Upper lobe of right lung (tissue), 1 donor: ENCODE results near the gene CDKAL1. TPM values are rescaled to one million over a fixed set of nuclear protein-coding genes. Genes with fewer than 3 reads are reported as not detected.

Source experiments
- ATAC-seq: fragments of 200-7000 bp; cut with Tn5 transposase; one replicate; pipeline ENCODE4 v1.9.1; 2020; ENCODE audit warnings: mild to moderate bottlenecking, moderate library complexity
- DNase-seq: peaks from one replicate; pipeline ENCODE4 v3.0.0-alpha.2; 2020
- H3K27ac ChIP-seq: fragments of 200-600 bp; one replicate; pipeline ENCODE4 v1.8.0; 2022
- H3K27me3 ChIP-seq: fragments of 200-600 bp; one replicate; pipeline ENCODE4 v1.8.0; 2022; ENCODE audit warnings: mild to moderate bottlenecking
- H3K36me3 ChIP-seq: fragments of 200-600 bp; one replicate; pipeline ENCODE4 v1.8.0; 2022
- H3K4me1 ChIP-seq: fragments of 200-600 bp; one replicate; pipeline ENCODE4 v1.8.0; 2022
- H3K4me3 ChIP-seq: fragments of 200-600 bp; one replicate; pipeline ENCODE4 v1.8.0; 2022; ENCODE audit warnings: mild to moderate bottlenecking
- H3K9me3 ChIP-seq: fragments of 200-600 bp; one replicate; pipeline ENCODE4 v1.8.0; 2022
- intact Hi-C: fragments of 100-400 bp; cut with DNase I; formaldehyde crosslinking; loops from one replicate; pipeline ENCODE4 v1.11.0; 2022
- total RNA-seq: library from RNA; stranded (reverse); fragmentation: NEBNext Ultra II Directional; extraction: Animal tissue kit (Norgen Biotek cat#: 25700); gene quantifications from one replicate; pipeline ENCODE4 v1.2.1, GENCODE V29; 2021
- TF ChIP-seq, protein P1 (sequence below): fragments of 200-600 bp; IDR thresholded peaks from one replicate; pipeline ENCODE4 v1.8.0; 2022; ENCODE audit warnings: antibody characterized with exemption
- donor health status: DM: no; HTN: yes; CAD: no; lungs with severe emphysema.

The CDKAL1 gene
- total RNA-seq, 1 donor from 2014 or later: 16.0 TPM

DNA sequence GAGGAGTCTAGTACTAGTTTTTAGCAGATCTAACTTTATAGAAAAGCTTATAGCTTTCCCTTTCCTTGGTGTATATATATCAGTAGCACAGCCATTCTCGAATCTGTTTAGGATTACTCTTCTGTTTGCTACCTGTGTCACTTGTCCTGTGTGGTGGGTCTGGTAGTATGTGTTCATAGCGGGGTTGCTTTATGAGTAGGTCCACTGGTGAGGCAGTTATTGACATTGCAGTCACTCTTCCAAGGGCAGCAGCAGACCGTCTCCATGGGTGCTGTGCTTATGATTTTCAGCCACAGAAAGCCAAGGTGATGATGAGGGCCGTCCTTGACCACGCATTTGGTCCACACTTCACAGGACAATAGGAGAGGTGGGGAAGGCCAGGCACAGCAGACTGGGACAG, 171.5 kb downstream of the CDKAL1 start:
- Histone ChIP-seq H3K27me3 (no peaks in the 10 kb centered on the region), H3K36me3 (no peaks in the 10 kb centered on the region), H3K9me3 (no peaks in the 10 kb centered on the region), H3K4me3 (no peak overlapping the region), H3K27ac (no peak overlapping the region), H3K4me1 (no peaks in the 10 kb centered on the region)
- intact Hi-C loops: no loop called here
- no peak for DNase-seq
- no peak for ATAC-seq
- TF ChIP-seq, protein P1, sequence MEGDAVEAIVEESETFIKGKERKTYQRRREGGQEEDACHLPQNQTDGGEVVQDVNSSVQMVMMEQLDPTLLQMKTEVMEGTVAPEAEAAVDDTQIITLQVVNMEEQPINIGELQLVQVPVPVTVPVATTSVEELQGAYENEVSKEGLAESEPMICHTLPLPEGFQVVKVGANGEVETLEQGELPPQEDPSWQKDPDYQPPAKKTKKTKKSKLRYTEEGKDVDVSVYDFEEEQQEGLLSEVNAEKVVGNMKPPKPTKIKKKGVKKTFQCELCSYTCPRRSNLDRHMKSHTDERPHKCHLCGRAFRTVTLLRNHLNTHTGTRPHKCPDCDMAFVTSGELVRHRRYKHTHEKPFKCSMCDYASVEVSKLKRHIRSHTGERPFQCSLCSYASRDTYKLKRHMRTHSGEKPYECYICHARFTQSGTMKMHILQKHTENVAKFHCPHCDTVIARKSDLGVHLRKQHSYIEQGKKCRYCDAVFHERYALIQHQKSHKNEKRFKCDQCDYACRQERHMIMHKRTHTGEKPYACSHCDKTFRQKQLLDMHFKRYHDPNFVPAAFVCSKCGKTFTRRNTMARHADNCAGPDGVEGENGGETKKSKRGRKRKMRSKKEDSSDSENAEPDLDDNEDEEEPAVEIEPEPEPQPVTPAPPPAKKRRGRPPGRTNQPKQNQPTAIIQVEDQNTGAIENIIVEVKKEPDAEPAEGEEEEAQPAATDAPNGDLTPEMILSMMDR: no peak

DNA sequence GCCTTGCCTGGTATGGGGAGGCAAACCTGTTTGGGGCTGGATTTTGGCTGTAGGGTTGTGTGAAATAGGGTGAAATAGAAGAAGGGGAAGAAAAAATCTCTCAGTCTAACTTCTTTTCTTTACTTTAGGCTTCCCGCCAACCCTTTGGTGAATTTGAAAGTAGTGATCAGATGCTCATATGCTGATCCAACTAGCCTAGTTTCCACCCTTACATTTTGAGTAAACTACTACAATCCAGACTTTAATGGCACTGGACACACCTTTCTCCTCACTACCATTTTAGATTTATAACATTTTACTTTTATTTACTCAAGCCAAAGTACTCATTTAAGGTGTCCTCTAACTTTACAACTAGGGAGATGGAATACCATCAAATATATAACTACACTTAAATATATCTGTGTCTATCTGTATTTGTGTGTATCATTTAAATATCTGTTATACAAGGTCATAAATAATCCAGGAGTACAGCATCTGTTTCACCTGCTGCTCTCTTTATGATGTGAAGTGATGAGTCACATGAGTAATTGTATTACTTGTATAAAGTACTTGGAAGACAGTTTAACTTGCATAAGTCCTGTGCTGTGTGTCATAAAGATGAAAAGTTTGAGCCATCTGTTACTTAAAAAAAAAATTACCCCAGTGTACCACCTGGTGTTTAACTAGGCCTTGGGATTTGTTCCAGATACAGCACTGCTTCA, 172.1 kb downstream of the CDKAL1 start:
- no peak overlapping the region for H3K27ac ChIP-seq
- ATAC-seq (no peak), DNase-seq (no peak)
- no peaks in the 10 kb centered on the region for H3K9me3 ChIP-seq
- H3K4me1 ChIP-seq: no peaks in the 10 kb centered on the region
- H3K36me3 ChIP-seq: no peaks in the 10 kb centered on the region
- TF ChIP-seq, protein P1: no peak
- intact Hi-C loops: no loop called here
- no peaks in the 10 kb centered on the region for H3K27me3 ChIP-seq
- no peak overlapping the region for H3K4me3 ChIP-seq

DNA sequence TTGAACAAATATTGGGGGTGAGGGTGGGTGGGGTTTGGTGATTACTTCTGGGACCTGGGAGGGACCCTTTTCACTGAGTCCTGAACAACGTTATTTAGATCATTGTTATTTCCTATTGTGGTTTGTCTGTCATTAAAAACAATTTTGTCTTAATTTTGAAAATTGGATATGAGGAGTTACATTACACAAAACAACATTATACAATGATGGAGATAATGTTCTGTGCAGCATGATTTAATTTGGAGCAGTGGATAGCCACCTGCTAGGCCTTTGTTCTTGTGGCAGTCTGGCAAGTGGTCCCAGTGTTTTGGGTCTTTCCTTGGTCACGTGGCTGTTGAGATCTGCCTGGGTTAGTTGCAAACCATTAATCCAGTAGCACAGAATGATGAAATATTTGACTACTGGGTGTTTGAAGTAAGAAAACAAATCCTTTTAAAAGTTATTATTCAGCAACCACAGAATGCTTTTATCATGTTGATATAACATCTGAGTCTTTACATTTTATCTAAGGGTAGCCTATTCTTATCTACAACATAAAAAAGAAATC, 172.8 kb downstream of the CDKAL1 start:
- H3K4me3 ChIP-seq: no peak overlapping the region
- intact Hi-C loops: no loop called here
- no peaks in the 10 kb centered on the region for H3K4me1 ChIP-seq
- TF ChIP-seq, protein P1: no peak
- DNase-seq (no peak), ATAC-seq (no peak)
- H3K9me3 ChIP-seq: no peaks in the 10 kb centered on the region
- H3K27me3 ChIP-seq: no peaks in the 10 kb centered on the region
- no peak overlapping the region for H3K27ac ChIP-seq
- no peaks in the 10 kb centered on the region for H3K36me3 ChIP-seq

DNA sequence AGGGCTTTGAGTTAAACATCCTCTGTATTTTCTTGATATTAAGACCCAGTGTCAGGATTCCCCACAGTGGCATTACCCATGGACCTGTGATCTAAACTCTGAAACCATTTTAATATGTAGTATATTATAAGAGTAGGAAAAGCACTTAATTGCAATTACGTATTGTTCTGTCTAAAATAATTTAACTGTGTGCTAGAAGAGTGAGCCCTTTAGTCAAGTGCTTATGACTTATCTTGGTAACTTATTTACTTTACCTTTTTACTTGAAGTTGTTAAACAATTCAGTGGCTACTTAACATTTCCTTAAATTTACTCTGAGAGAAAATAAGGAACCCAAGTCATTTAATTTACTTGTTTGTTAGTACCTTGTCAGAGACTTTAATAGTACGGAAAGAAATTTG, 173.6 kb downstream of the CDKAL1 start:
- ATAC-seq (peak; percentile 41), DNase-seq (no peak)
- Histone ChIP-seq H3K27me3 (no peaks in the 10 kb centered on the region), H3K4me1 (no peaks in the 10 kb centered on the region), H3K4me3 (no peak overlapping the region), H3K27ac (no peak overlapping the region), H3K36me3 (no peaks in the 10 kb centered on the region), H3K9me3 (no peaks in the 10 kb centered on the region)
- intact Hi-C loops: no loop called here
- TF ChIP-seq, protein P1: no peak

DNA sequence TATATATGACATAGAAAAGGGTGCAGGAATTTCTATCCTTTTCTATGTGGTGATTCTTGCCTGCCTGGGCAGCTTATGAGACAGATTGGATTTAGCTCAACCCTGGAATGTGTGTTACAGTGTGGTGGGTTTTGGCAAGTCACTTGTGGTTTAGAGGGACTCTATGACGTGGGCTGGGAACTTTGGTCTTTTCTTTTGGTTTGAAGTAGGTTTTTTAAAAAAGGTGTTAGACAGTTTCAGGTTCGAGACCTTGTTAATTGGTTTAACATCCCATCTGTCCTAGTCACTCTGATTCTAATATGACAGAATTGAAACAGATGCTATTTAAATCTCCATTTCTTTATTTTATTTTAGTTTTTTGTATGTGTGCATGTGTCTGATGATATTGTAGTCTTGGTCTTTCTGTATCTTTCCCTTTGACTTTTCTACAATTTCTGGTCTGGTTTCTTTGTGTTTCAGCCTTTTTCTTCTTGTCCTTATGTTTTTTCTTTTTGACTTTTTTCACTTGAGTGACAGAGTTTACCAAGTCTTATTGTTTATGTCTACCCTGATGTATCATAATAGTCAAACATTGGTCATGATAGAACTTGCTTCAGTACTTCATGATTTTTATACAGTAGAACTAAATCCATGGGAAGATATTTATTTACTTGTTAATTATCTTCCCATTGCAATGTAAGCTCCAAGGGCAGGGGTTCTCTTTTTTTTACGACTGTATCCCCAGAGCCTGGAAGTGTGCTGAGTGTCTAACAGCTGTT, 174.3 kb downstream of the CDKAL1 start:
- no peaks in the 10 kb centered on the region for H3K4me1 ChIP-seq
- intact Hi-C loops: no loop called here
- TF ChIP-seq, protein P1: no peak
- H3K9me3 ChIP-seq: no peaks in the 10 kb centered on the region
- no peak for DNase-seq
- H3K27me3 ChIP-seq: no peaks in the 10 kb centered on the region
- H3K36me3 ChIP-seq: no peaks in the 10 kb centered on the region
- H3K27ac ChIP-seq: no peak overlapping the region
- H3K4me3 ChIP-seq: no peak overlapping the region
- ATAC-seq: no peak
